Measurements from ENCODE around the gene TRPV5.

TRPV5 gene

DNA sequence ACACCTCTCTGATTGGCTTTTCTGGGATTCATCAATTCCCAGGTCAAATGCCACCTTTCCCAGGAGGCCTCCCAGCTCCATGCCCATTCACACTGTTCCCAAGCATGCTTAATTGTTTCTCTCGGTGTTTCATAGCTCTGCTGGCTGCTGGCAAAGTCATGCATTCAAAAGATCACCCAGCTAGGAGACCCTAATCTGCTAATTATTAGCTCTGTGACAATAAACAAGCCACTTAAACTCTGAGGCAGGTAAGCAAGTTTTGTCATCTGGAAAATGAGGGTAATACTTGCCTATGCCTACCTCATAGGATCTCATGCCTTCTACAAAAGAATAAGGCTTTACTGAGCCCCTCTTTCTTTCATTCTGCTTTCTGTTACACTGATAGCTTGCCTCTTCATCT is 29.4 kb upstream of the TRPV5 start:
- no peak overlapping the region for H3K4me3 ChIP-seq (ENCODE audit: low read depth, low read length)
- ChIA-PET CTCF (no interaction called here), POLR2A (no interaction called here)
- TF ChIP-seq, protein P1, sequence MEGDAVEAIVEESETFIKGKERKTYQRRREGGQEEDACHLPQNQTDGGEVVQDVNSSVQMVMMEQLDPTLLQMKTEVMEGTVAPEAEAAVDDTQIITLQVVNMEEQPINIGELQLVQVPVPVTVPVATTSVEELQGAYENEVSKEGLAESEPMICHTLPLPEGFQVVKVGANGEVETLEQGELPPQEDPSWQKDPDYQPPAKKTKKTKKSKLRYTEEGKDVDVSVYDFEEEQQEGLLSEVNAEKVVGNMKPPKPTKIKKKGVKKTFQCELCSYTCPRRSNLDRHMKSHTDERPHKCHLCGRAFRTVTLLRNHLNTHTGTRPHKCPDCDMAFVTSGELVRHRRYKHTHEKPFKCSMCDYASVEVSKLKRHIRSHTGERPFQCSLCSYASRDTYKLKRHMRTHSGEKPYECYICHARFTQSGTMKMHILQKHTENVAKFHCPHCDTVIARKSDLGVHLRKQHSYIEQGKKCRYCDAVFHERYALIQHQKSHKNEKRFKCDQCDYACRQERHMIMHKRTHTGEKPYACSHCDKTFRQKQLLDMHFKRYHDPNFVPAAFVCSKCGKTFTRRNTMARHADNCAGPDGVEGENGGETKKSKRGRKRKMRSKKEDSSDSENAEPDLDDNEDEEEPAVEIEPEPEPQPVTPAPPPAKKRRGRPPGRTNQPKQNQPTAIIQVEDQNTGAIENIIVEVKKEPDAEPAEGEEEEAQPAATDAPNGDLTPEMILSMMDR (IDR thresholded peaks at IDR 0.05; ENCODE audit: insufficient read depth, low read length, missing control alignments), result no peak
- no peak for DNase-seq (ENCODE audit: low read depth, low spot score)

DNA sequence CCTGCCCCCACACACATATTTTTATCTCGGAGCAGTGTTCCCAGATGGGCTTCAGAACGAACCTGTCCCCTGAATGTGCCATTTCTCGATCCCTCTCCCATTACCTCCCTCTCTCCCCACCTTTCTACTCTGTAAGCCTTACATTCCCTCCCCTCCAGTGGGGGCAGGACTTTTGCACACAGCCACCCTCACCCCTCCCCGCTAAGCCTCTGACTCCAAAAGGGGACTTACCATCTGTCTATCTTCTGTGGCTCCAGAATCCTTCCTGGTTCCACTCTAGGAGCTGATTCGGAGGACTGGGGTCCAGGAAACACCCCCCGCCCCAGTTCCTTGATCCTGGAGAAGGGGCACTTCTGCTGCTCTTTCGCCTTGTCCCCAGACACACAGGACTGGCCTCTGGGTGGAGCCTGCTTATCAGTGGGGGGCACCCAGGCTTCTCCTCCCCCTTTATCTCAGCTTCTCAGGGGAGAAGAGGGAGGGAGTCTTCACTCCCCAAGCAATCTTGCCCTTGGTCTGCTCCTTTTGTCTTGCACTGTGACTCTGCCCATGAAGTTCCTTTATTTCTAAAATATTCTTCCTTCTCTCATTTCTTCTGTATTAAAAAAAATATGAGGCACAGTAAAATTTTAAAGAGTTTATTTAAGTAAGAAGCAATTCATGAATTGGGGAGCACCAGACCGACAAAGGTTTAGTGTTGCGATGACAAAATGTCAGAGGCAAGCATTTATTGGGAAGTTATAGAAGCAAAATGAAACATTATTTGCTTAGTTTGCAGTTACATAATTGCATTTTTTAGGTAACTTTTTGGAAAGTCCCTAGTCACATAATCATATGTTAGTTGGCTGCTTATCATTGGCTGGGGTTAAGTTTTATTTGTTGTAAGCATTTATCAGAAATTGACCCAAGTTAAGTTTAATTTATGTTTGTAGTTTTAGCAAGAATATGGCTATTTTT is 28.7 kb upstream of the TRPV5 start, which contains the start of gene KEL:
TSS of gene KEL (minus strand) at position 391 of the 954 bp plus-strand sequence. CDS start at position 234, 157 bp downstream.
- DNase-seq (ENCODE audit: low read depth, low spot score), result no peak
- CTCF ChIA-PET, result no interaction called here
- H3K4me3 ChIP-seq (ENCODE audit: low read depth, low read length), result no peak within 1 kb of the TSS
- TF ChIP-seq, protein P1 (IDR thresholded peaks at IDR 0.05; ENCODE audit: insufficient read depth, low read length, missing control alignments), result no peak
- POLR2A ChIA-PET, result no interaction called here

DNA sequence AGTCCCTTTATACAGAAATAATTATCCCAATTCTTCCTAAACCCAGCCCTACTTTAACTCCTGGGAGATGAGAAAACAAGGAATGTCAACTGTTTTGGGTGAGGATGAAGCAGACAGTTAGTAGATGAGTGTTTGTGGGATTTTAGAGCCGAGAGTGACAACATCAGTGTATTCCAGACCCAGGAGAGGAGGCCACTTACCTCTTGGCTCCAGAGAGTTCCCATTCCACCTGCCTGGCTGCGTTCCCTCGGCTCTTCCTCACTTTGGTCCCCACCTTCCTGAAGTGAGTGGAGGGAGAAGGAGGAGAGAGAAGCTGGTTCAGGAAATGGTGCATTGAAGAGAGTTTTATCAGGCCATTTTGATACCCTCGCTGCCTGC is 28.0 kb upstream of the TRPV5 start:
- TF ChIP-seq, protein P1 (IDR thresholded peaks at IDR 0.05; ENCODE audit: insufficient read depth, low read length, missing control alignments), result no peak
- CTCF ChIA-PET, result no interaction called here

DNA sequence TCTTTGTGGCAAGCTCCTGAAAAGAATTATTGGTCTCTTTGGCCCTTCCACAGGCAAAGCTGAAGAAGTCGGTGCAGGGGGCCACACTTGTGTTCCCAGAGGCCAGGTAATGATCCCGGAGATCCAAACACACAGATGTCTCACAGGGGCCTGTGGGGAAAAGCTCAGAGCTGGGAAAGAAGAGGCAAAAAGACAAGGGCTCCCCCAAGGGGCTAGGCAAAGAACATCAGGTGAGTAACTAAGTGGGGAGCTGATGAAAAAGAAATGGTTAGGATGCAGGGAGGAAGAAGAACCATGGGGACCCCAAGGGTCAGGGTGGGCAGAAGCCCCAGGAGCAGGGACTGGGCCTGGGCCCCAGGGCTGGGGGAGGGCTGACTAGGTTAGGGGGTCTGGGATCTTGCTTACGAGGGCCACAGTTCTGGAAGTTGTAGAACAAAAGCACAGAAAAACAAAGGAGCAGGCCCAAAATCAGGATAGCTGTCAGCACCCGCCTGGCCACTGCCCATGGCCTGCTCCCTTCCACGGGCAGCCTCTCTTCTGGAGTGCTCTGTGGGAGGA is 27.5 kb upstream of the TRPV5 start:
- no peak for DNase-seq (ENCODE audit: low read depth, low spot score)
- ChIA-PET POLR2A (no interaction called here), CTCF (no interaction called here)
- H3K4me3 ChIP-seq (ENCODE audit: low read depth, low read length), result no peak overlapping the region
- TF ChIP-seq, protein P1 (IDR thresholded peaks at IDR 0.05; ENCODE audit: insufficient read depth, low read length, missing control alignments), result no peak

More for the DNA sequence above, 28.0 kb upstream of the TRPV5 start:
- H3K4me3 ChIP-seq (ENCODE audit: low read depth, low read length), result no peak overlapping the region
- POLR2A ChIA-PET, result no interaction called here
- DNase-seq (ENCODE audit: low read depth, low spot score), result no peak

DNA sequence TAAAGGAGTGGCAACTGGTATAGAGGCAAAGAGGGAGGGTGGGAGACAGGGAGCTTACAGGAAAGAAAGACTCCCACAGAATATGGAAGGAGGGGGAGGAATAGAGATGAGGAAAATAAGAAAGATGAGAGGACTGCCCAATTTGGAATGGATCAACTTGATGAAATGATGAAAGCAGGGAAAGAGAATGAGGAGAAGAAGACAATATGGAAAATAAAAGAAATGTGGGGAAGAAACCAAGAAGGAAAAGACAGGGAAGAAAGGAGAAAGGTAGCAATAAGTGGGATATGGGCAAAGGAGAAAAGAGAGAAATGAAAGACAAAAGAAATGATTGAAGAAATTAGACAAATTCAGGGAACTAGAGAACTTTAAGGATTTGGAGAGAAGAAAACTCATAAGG is 25.7 kb upstream of the TRPV5 start:
- TF ChIP-seq, protein P1 (IDR thresholded peaks at IDR 0.05; ENCODE audit: insufficient read depth, low read length, missing control alignments), result no peak
- H3K4me3 ChIP-seq (ENCODE audit: low read depth, low read length), result no peak overlapping the region
- POLR2A ChIA-PET, result no interaction called here
- DNase-seq (ENCODE audit: low read depth, low spot score), result no peak
- CTCF ChIA-PET, result no interaction called here

DNA sequence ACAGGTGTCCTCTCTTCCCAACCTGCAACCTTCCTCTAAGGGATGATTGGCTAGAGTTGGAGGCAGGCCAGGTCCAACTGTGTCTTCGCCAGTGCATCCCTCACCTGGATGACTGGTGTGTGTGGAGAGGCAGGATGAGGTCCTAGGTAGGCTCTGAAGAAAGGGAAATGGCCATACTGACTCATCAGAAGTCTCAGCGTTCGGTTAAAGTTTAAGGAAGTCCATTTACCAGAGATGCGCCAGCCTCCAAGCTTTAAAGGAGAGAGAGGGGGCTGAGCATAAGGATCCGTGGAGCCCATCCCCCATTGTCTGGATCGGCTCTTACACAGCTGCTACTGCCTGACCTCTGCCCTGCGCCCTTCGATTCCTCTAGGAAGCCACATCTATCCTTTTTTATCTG is 24.2 kb upstream of the TRPV5 start:
- POLR2A ChIA-PET, result no interaction called here
- no peak for DNase-seq (ENCODE audit: low read depth, low spot score)
- TF ChIP-seq, protein P1 (IDR thresholded peaks at IDR 0.05; ENCODE audit: insufficient read depth, low read length, missing control alignments), result no peak
- no peak overlapping the region for H3K4me3 ChIP-seq (ENCODE audit: low read depth, low read length)
- CTCF ChIA-PET, result interaction anchor here (1.3 kb wide), 1 partner anchor 257 kb away, joined by 3 read pairs; no protein-coding TSS in a partner anchor

All from AG04449 (cell line).